CD4-positive, alpha-beta T cell treated with Interleukin-15 for 4 hours (primary cell): ENCODE measurements around the gene PEX14.

Experiments used
- DNase-seq: peaks from one replicate; pipeline ENCODE4 v3.0.0-alpha.2; 2020; ENCODE audit warnings: low spot score

PEX14 gene

GRCh38 chr1:10596780-10597179, 122.0 kb downstream of the PEX14 start:
- no peak for DNase-seq

- DNase-seq, result no peak
These were observed 123.0 kb downstream of the PEX14 start for GRCh38 chr1:10597492-10598388.

- no peak for DNase-seq
These were observed 123.6 kb downstream of the PEX14 start for GRCh38 chr1:10598389-10598702.

- no peak for DNase-seq
These were observed 124.6 kb downstream of the PEX14 start for GRCh38 chr1:10599194-10599861.

DNA sequence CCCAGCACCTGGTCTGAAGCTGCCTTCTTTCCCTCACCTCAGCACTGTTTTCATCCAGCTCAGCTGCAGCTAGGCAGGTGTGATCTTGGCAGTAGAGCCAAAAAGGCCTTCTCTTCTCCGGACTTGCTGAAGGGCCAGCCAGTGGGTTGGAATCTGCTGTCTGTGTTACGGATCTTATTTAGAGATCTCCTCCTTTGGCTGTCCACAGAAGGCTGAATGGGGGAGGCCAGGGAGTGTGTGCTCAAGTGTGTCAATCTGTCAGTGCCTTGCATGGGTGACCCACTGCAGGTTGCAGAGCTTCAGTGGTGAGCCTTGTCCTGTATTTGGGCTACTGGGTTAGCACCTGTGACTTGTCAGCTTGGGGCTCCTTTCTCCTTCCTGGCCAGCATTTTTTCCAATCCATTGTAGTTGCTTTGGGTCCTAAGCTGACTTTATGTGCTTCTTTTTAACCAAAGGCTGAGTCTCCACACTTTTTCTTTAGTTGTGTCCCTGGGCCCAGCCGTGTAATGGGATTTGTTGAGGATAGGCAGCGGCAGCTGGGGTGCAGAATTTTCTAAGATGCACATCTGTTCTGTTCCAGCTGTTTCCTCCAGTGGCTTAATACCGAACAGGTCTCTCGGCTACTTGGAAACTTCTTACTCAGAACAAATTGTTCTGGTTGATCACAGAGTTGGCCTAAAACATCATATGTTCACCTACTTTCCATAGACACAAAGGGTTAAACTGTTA, 126.8 kb downstream of the PEX14 start:
- no peak for DNase-seq

- DNase-seq, result no peak
These were observed 128.2 kb downstream of the PEX14 start for GRCh38 chr1:10602936-10603335.

GRCh38 chr1:10604966-10605365, 130.2 kb downstream of the PEX14 start:
- DNase-seq, result no peak

GRCh38 chr1:10606064-10606463, 131.3 kb downstream of the PEX14 start:
- DNase-seq, result no peak

DNA sequence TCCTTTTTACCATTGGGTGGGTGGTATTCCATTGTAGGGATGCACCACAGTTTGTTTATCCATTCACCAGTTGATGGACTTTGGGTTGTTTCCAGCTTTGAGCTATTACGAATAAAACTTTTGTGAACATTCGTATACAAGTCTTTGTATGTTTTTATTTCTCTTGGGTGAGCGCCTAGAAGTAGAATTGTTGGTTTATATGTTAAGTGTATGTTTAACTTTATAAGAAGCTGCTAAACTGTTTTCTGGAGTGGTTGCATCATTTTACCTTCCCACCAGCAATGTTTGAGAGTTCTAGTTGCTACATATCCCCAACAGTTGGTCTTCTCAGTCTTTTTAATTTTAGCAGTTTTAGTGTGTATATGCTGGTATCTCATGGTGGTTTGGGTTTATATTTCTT, 132.5 kb downstream of the PEX14 start:
- no peak for DNase-seq

- no peak for DNase-seq
These were observed 133.9 kb downstream of the PEX14 start for GRCh38 chr1:10608690-10609089.

- no peak for DNase-seq
These were observed 136.3 kb downstream of the PEX14 start for GRCh38 chr1:10610901-10611600.

GRCh38 chr1:10612436-10613160, 137.8 kb downstream of the PEX14 start:
- DNase-seq, result no peak

DNA sequence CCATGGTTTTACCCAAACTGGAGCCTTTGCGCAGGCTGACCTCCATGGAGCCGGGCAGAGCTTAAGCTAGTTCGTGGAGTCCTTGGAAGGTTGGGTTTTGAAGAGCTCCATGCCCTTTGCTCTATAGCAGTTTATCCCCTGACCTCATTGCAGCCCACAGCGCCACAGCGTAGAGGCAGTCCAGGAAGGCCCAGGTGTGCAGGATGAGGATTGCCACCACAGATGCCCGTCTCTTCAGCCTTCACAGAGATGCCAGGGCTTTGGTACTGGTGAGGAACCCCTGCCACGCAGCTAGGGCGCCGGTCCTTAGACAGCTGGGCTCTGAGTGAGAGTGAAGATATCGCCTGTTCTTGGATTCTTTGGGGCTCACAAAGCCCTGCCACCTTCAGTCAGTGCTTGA, 138.6 kb downstream of the PEX14 start:
- no peak for DNase-seq

GRCh38 chr1:10613861-10614260, 139.1 kb downstream of the PEX14 start:
- no peak for DNase-seq

GRCh38 chr1:10614377-10615225, 139.9 kb downstream of the PEX14 start:
- no peak for DNase-seq

GRCh38 chr1:10615332-10615731, 140.6 kb downstream of the PEX14 start:
- DNase-seq, result no peak

DNA sequence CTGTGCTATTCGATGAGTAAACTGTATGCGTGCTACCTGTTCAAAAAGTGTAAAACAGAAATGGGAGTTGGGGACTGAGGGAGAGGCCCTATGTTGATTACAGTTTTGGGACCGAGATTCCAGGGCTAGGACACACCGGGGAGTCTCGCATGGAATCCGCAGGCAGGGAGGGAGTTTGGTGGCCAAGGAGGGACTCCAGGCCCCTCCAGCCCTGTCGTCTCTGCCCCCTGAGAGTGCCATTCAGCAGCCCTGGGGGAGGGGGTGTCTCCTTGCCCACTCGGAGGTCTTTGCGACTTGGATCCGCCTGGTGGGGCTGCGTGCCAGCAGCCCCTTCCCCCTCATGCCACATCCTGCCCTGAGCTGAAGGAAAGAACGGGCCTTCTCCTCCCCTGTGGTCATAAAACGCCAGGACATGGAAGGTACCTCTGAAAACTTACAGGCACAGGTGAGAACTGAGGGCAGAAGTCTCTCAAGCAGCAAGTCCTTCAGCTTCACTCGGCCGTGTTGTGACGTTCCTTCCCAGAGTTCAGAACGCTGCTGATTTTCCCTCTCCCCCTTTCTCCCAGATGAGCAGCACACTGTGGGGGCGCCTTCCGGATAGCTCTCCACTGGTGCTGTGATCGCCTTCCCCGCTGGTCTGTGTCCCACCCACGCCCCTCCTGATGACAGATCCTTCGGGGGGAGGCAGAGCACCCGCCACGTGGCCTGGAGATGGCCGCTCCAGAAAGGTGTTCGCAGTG, 141.4 kb downstream of the PEX14 start:
- no peak for DNase-seq

- DNase-seq, result no peak
These were observed 141.9 kb downstream of the PEX14 start for GRCh38 chr1:10616696-10617095.

DNA sequence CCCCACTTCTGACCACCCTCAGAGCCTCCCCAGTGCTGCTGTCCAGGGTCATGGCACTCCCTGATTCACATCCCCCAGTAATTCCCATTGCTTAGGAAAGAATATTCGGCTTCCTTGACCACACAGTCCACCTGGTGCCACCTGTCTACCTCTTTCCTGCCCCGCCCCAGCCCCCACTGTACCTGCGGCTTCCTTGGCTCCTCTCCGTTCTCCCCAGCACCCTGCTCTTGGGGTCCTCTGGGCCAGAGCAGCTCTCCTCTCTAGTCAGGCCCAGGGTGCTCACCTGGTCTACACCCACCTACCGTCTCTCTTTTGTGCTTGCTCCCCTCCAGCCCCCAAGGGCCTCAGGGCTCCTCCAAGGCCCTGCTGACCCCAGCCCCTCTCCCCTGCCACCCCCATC, 142.6 kb downstream of the PEX14 start:
- no peak for DNase-seq
